HG03064 (cell line): ENCODE measurements around the gene ITPRIP.

Experiments used
- ATAC-seq: cut with Tn5 transposase; IDR thresholded peaks from one replicate; pipeline ENCODE4 v1.9.1; 2021; ENCODE audit warnings: low read depth; ENCODE audit not compliant: unreplicated experiment

ITPRIP gene

DNA sequence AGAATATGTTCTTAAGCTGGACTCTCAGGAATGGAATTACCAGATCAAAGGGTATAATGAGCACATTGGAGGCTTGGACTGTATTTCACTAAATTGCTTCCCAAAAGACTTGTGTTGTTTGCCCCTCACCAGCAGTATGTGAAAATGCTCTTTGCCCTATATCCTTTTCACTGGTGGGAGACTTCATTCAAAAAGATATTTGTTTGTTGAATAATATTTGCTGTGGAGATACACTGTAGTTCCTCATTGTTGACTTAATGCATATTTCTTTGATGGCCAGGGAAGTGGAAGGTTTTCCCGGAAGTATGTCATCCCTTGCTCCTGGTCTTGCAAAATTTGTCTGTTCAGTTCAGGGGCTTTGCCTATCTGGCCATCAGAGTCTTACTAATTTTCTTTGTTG is 49.9 kb downstream of the ITPRIP start:
- no peak for ATAC-seq

DNA sequence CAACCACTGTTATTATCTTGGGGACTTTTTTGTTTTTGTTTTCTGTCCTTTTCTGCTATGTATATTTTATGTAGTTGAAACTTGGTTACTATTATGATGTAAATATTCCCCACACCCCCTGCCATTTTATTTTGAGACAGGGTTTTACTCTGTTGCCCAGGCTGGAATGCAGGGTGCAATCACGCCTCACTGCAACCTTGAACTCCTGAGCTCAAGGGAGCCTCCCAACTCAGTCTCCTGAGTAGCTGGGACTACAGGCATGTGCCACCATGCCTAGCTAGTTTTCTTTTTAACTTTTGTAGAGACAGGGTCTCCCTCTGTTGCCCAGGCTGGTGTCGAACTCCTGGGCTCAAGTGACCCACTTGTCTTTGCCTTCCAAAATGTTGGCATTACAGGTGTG is 51.3 kb downstream of the ITPRIP start:
- no peak for ATAC-seq

GRCh38 chr10:104284846-104285245 is 53.4 kb downstream of the ITPRIP start:
- ATAC-seq, result no peak

- ATAC-seq, result no peak
Measured at GRCh38 chr10:104281694-104282093, 56.6 kb downstream of the ITPRIP start.

DNA sequence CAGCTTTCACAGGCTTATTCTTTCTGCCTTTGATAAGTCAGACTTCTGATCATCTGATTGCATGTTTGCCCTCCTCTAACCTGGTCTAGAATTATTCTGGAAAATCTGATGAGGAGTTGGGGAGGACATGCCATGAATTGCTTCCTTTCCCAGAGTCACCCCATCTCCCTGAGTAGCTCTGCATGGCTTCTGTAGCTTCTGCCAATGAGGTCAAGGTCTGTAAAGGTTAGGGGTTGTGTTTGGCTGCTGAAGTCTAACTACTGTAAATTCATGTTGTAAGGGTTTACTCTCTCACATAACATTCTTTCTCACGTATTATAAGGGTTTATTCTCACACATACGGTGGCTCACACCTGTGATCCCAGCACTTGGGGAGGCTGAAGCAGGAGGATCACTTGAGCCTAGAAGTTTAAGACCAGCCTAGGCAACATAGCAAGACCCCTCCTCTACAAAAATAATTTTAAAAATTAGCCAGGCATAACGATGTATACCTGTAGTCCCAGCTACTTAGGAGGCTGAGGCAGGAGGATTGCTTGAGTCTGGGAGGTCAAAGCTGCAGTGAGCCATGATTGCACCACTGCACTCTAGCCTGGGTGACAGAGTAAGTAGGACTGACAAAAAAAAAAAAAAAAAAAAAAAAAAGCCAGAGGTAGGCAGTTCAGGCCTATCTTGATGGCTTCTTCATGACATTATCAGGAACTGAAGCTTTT is 58.6 kb downstream of the ITPRIP start:
- ATAC-seq, result no peak

GRCh38 chr10:104277785-104278184 is 60.5 kb downstream of the ITPRIP start:
- no peak for ATAC-seq

DNA sequence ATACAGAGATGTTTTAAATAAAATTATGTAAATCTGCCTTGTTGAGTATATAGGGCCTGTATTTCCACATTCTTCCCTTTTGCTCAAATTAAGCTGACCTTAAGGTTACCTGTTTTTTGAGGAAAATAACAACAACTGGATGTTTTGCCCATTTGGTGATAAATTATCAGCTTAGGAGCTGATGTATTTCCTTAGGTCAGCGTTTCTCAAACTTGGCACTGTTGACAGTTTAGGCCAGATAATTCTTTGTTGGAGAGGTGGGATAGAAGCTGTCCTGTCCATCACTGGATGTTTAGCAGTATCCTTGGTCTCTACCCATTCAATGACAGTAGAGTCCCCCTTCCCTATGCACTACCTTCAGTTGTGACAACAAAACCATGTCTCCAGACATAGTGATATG is 62.1 kb downstream of the ITPRIP start:
- no peak for ATAC-seq

DNA sequence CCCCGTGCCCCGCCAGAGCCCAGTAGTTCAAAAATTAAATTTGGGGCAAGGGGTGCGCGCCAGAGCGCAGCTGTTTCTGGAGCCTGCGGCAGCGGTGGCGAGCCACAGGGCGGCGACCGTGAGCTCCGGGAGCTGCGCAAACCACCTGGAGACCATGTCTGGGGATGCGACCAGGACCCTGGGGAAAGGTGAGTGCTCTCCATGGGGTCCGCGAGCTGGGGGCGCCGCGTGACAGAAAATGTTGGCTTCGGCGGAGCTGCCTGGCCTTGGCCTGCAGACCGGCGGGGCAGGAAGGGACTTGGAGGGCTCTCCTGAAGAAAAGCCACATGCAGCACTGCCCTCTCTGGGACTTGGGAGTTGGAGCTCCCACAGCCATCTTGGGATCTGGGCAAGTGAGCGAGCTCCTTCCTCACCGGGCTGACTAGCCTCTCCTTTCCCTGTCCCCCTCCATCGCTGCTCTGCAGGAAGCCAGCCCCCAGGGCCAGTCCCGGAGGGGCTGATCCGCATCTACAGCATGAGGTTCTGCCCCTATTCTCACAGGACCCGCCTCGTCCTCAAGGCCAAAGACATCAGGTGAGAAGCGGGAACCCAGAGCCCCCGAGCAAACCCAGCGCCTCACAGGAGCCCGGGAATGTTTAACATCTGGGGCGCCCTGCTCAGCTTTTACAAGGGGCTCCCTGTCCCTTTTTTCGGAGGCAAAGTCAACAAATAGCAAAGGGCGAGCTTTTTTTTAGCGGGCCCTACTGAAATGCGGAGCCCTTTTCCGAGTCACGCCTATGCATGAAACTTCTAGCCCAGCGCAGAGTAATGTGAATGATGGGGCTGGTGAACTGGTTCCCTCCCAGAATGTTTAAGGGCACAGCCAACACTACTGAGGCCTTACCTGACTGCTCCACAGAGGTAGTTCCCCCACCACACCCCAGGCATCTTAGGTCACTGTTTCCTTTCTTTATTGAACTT is 63.2 kb downstream of the ITPRIP start:
- ATAC-seq, result no peak

DNA sequence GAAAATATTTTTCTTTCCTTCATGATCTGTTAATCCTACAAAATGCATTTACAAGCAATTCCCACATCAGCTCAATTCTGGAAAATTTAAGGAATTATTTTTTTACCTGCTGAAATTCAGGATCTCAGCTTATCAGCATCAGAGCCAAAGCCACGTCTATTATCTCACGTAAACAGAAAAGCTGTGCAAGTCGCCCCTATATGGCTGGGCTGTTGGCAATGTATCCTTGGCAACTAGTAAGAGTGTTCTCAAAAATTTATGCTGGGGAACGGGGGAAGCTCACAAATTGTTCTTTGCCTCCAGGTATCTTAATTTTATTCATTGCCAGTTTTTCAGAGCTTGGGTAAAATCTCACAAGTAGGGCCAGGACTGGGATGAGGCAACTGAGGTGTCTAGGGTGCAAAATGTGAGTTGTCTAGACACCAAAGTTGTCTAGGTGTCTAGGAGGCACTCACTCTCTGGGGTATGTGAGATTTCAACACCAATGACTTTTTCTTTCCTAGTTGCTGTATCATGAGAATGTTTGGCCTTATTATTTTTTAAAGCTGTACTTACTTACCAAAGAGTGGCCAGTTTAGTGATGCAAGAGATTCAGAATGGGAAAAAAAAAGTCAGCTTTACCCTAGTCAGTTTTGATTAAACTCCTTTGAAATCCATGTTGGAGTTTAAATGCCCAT is 64.2 kb downstream of the ITPRIP start:
- no peak for ATAC-seq

DNA sequence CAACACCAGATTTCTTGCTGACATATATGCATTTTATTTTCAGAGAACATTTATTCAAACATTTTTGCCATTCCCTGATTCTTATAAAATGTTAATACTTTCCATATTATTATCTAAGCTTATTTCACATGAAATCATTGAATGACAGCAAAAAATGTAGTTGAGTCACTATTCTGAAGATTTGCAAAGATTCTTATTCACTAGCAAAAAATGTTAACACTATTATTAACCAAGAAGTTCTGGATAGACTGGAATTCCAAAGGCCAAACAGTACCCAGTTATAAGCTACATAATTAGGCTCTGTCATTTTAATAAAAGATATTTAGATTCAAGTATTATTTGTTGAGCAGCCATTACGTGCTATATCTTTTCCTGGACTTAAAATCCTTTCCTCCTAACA is 65.0 kb downstream of the ITPRIP start:
- ATAC-seq, result no peak

GRCh38 chr10:104268713-104269645 is 69.3 kb downstream of the ITPRIP start, which contains the start of gene GSTO2:
GSTO2 (plus strand) TSS chr10:104269184; CDS start chr10:104274916, 5,732 bp downstream.
- ATAC-seq, result peak; percentile 99

DNA sequence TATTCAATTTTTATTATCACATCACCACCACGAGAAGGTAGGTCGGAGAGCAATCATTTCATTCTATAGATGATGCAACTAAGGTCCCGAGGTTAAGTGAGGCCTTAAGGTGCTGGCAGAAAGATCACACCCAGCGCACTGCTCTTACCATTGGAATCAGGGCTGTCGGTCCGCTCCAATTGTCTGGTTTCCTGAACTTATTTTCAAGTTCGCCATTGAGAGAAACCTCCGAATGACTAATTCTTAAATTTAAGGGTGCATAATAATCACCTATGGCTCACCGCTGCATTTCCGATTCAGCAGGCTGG is 69.9 kb downstream of the ITPRIP start:
- ATAC-seq, result no peak

DNA sequence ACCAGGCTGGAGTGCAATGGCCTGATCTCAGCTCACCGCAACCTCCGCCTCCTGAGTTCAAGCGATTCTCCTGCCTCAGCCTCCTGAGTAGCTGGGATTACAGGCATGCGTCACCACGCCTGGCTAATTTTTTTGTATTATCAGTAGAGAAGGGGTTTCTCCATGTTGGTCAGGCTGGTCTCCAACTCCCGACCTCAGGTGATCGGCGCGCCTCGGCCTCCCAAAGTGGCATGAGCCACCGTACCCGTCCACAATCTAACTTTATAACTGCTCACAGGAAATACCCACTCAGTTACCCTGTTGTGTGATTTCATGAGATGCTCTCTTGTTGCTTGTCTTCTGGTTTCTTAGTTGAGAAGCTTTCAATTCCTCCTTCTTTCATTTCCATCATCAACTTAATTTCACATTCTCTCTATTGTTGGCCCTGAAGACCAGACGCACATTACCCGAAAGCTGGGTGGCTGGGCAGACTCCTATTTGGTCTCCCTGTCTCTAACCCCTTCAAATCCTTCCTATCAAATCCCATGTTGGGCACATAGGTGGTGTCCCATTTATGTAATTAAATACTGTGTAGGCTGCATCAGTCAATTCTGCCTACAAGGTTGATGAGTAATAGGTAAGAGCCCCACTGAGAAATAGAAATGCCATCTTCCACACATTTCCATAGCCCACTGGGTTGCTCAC is 70.4 kb downstream of the ITPRIP start:
- ATAC-seq, result no peak

GRCh38 chr10:104264783-104265182 is 73.5 kb downstream of the ITPRIP start:
- no peak for ATAC-seq

- ATAC-seq, result no peak
Measured at GRCh38 chr10:104262055-104262454, 76.2 kb downstream of the ITPRIP start.

DNA sequence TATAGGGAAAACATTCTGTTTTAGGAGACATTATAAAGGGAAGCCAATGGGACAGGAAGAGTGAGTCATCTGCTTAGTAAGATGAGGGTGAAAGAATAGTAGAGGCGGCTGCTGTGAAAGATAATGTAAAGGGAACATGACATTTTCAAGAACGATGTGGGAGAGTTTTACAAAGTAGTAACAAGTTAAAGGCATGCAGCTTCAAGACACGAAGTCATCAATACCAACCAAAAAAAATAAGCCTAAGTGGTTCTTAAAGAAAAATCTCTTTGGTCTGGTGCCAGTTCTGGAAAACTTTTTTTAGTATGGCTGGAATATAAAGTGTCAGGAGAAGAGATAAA is 77.5 kb downstream of the ITPRIP start:
- ATAC-seq, result no peak

DNA sequence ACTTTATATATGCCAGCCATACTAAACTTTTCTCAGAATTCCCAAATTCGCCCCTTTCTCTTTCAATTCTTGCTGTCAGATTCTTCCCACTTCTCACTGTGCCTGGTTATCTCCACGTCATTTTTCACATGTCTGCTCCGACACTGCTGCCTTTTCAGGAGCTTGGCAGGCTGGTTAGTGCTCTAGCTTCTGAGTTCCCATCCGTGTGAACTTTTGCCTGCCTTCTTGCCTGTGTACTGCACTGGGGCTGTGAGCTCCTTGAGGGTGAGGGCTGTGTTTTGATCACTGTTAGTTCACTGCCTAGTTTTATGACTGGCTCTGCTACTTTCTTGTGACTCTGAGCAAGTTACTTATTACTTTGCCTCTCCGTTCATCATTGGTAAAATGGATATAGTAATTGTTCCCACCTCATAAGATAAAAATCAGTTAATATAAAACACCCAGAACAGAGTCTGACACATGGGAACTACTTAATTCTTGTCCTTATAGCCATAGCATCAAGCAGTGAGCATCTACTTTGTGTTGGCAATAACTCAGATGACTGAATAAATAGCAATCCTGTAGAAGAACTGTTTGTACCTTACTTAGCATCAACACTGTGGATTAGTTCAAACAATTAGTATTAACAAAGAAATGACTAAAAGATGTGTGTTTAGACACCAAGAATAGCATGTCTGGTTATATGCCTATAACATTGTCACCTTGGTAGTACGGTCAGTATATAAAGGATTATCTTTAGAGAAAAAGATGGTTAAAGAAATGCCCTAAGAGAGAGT is 78.1 kb downstream of the ITPRIP start:
- no peak for ATAC-seq
